Measurements from ENCODE around the gene CASR. TPM values are rescaled to one million over a fixed set of nuclear protein-coding genes. Genes with fewer than 3 reads are reported as not detected.

The CASR gene
- total RNA-seq, 4 donors from 2014 or later, result not detected

DNA sequence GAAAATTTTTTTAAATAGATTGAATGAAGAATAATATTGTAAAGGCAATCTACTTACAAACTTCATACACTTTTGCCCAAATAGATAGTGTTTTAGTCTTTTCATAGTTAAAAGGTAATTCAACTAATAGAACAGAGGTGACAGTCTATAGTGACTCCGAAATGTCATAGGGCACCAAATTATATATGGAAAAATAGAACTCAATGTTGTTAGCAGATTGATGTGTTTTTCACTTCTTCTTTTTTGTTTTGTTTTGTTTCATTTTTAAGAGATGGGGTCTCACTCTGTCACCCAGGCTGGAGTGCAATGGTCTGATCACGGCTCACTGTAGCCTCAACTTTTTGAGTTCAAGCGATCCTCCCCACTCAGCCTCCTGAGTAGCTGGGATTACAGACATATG, 142.3 kb downstream of the CASR start:
- Histone ChIP-seq H3K36me3 (no peaks in the 10 kb centered on the region), H3K27ac (no peak overlapping the region), H3K9me3 (no peaks in the 10 kb centered on the region), H3K27me3 (no peaks in the 10 kb centered on the region), H3K4me3 (no peak overlapping the region), H3K4me1 (no peaks in the 10 kb centered on the region)
- intact Hi-C loops (cut with DNase I; ENCODE audit: low total_unique reads) (no loop called here), in situ Hi-C loops (cut with MboI; ENCODE audit: low sequenced_read_pairs in 4 of 4) (no loop called here)
- TF ChIP-seq, protein P1, sequence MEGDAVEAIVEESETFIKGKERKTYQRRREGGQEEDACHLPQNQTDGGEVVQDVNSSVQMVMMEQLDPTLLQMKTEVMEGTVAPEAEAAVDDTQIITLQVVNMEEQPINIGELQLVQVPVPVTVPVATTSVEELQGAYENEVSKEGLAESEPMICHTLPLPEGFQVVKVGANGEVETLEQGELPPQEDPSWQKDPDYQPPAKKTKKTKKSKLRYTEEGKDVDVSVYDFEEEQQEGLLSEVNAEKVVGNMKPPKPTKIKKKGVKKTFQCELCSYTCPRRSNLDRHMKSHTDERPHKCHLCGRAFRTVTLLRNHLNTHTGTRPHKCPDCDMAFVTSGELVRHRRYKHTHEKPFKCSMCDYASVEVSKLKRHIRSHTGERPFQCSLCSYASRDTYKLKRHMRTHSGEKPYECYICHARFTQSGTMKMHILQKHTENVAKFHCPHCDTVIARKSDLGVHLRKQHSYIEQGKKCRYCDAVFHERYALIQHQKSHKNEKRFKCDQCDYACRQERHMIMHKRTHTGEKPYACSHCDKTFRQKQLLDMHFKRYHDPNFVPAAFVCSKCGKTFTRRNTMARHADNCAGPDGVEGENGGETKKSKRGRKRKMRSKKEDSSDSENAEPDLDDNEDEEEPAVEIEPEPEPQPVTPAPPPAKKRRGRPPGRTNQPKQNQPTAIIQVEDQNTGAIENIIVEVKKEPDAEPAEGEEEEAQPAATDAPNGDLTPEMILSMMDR (IDR thresholded peaks at IDR 0.05 in 4 of 5, conservative IDR thresholded peaks at IDR 0.05 in 1 of 5), result no peak
- TF ChIP-seq POLR2A (IDR thresholded peaks at IDR 0.05), result no peak
- ATAC-seq, result no peak
- no peak for DNase-seq

DNA sequence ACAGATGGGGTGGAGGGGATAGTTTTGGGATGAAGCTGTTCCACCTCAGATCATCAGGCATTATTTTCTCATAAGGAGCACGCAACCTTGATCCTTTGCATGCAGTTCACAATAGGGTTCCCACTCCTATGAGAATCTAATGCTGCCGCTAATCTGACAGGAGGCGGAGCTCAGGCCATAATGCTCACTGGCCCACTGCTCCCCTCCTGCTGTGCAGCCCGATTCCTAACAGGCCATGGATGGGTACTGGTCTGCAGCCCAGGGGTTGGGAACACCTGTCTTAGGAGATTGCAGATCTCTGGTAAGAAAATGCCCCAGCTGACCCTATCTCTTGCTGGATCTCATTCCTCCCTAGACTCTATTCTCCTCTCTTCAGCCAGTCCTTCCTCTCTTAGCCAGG, 148.4 kb downstream of the CASR start:
- TF ChIP-seq POLR2A (IDR thresholded peaks at IDR 0.05), result no peak
- TF ChIP-seq, protein P1 (IDR thresholded peaks at IDR 0.05 in 4 of 5, conservative IDR thresholded peaks at IDR 0.05 in 1 of 5), result no peak
- Histone ChIP-seq H3K27ac (no peak overlapping the region), H3K36me3 (no peaks in the 10 kb centered on the region), H3K4me1 (no peaks in the 10 kb centered on the region), H3K9me3 (no peaks in the 10 kb centered on the region), H3K4me3 (no peak overlapping the region), H3K27me3 (no peaks in the 10 kb centered on the region)
- no peak for DNase-seq
- in situ Hi-C loops (cut with MboI; ENCODE audit: low sequenced_read_pairs in 4 of 4), result no loop called here
- no peak for ATAC-seq
- intact Hi-C loops (cut with DNase I; ENCODE audit: low total_unique reads), result no loop called here

DNA sequence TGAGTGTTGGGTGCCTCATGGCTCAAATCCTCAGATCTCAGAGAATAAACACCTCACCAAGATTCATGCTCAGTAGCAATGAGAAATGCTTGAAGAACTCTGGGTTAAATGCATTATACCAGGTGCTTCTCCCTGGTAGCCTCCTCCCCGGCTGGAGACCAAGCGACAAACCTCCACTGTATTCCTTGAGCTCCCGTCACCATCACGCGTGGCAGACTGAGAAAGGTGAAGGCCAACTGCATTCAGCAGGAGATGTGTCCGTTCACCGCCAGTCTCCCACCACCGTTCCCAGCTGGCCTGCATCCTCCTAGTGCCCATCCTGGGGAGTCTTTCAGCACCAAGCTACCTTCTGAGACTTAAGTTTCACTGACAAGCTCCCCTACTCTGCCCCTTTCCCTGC, 149.1 kb downstream of the CASR start:
- no peaks in the 10 kb centered on the region for H3K4me1 ChIP-seq

More for the DNA sequence above, 149.1 kb downstream of the CASR start:
- DNase-seq (no peak), ATAC-seq (no peak)
- in situ Hi-C loops (cut with MboI; ENCODE audit: low sequenced_read_pairs in 4 of 4), result no loop called here
- TF ChIP-seq POLR2A (IDR thresholded peaks at IDR 0.05), result no peak
- TF ChIP-seq, protein P1 (IDR thresholded peaks at IDR 0.05 in 4 of 5, conservative IDR thresholded peaks at IDR 0.05 in 1 of 5), result no peak
- Histone ChIP-seq H3K27me3 (no peaks in the 10 kb centered on the region), H3K27ac (no peak overlapping the region), H3K4me3 (no peak overlapping the region), H3K36me3 (no peaks in the 10 kb centered on the region), H3K9me3 (no peaks in the 10 kb centered on the region)
- intact Hi-C loops (cut with DNase I; ENCODE audit: low total_unique reads), result no loop called here

Other genes starting within 250 kb of the CASR start
- not detected for gene ILDR1, start 161.4 kb upstream of the CASR start, total RNA-seq
- 1 to 10 TPM in 3 of 4 donors, under 1 TPM in 1; 0.92 to 2.4 (median 1.6) TPM for gene CD86, start 128.3 kb upstream of the CASR start, total RNA-seq
- 1 to 10 TPM in 1 of 4 donors, under 1 TPM in 1, not detected in 2; 0.58 to 2.4 TPM for gene CSTA, start 141.6 kb downstream of the CASR start, total RNA-seq
- 10 to 100 TPM; 16.5 to 26.0 (median 23.7) TPM for gene MIX23, start 199.6 kb downstream of the CASR start, total RNA-seq
- gene FAM162A, start 200.5 kb downstream of the CASR start, total RNA-seq, result 10 to 100 TPM; 18.8 to 52.4 (median 43.3) TPM
- 1 to 10 TPM; 1.4 to 3.0 (median 2.1) TPM for gene WDR5B, start 232.4 kb downstream of the CASR start, total RNA-seq